ENCODE results near the gene INPP5J. TPM values are rescaled to one million over a fixed set of nuclear protein-coding genes. Genes with fewer than 3 reads are reported as not detected.
"Not testable (repeated sequence)": the region's sequence is repeated elsewhere in the genome, so short reads cannot be mapped to it uniquely, and the experiment has no call there.

The INPP5J gene
- total RNA-seq, 1 donor from 2014 or later = 0.18 TPM

GRCh38 chr22:31090217-31091085 lies 32.3 kb upstream of the INPP5J start:
- DNase-seq (ENCODE audit: low spot score) = no peak
- Mint-ChIP-seq H3K4me3 (ENCODE audit: low read depth) (no peak overlapping the region), H3K4me1 (ENCODE audit: low read depth) (peaks cover 1% of the 10 kb centered on the region), H3K9me3 (no peaks in the 10 kb centered on the region), H3K27ac (no peak overlapping the region), H3K36me3 (ENCODE audit: low read depth) (no peaks in the 10 kb centered on the region), H3K27me3 (ENCODE audit: low read depth) (no peaks in the 10 kb centered on the region)
- intact Hi-C loops (cut with micrococcal nuclease) = no loop called here

- Mint-ChIP-seq H3K27me3 (ENCODE audit: low read depth) (no peaks in the 10 kb centered on the region), H3K9me3 (no peaks in the 10 kb centered on the region), H3K27ac (no peak overlapping the region), H3K4me1 (ENCODE audit: low read depth) (no peaks in the 10 kb centered on the region), H3K4me3 (ENCODE audit: low read depth) (no peak overlapping the region), H3K36me3 (ENCODE audit: low read depth) (no peaks in the 10 kb centered on the region)
- intact Hi-C loops (cut with micrococcal nuclease) = no loop called here
- DNase-seq (ENCODE audit: low spot score) = no peak
Measured at GRCh38 chr22:31091106-31091975, 31.4 kb upstream of the INPP5J start.

GRCh38 chr22:31092161-31092560 lies 30.6 kb upstream of the INPP5J start:
- intact Hi-C loops (cut with micrococcal nuclease) = no loop called here
- no peaks in the 10 kb centered on the region for H3K9me3 Mint-ChIP-seq
- DNase-seq (ENCODE audit: low spot score) = no peak

GRCh38 chr22:31093086-31093850 lies 29.5 kb upstream of the INPP5J start:
- Mint-ChIP-seq H3K4me1 (ENCODE audit: low read depth) (no peaks in the 10 kb centered on the region), H3K36me3 (ENCODE audit: low read depth) (peaks cover 4% of the 10 kb centered on the region), H3K4me3 (ENCODE audit: low read depth) (no peak overlapping the region), H3K9me3 (no peaks in the 10 kb centered on the region), H3K27me3 (ENCODE audit: low read depth) (no peaks in the 10 kb centered on the region), H3K27ac (no peak overlapping the region)
- DNase-seq (ENCODE audit: low spot score) = no peak
- intact Hi-C loops (cut with micrococcal nuclease) = no loop called here

More at GRCh38 chr22:31092161-31092560, 30.6 kb upstream of the INPP5J start:
- peaks cover 4% of the 10 kb centered on the region for H3K36me3 Mint-ChIP-seq (ENCODE audit: low read depth)
- H3K4me1 Mint-ChIP-seq (ENCODE audit: low read depth) = no peaks in the 10 kb centered on the region
- no peaks in the 10 kb centered on the region for H3K27me3 Mint-ChIP-seq (ENCODE audit: low read depth)
- H3K27ac Mint-ChIP-seq = no peak overlapping the region
- H3K4me3 Mint-ChIP-seq (ENCODE audit: low read depth) = no peak overlapping the region

- H3K9me3 Mint-ChIP-seq = no peaks in the 10 kb centered on the region
- intact Hi-C loops (cut with micrococcal nuclease) = no loop called here
- peaks cover 7% of the 10 kb centered on the region for H3K36me3 Mint-ChIP-seq (ENCODE audit: low read depth)
- no peak overlapping the region for H3K4me3 Mint-ChIP-seq (ENCODE audit: low read depth)
- no peak for DNase-seq (ENCODE audit: low spot score)
- H3K4me1 Mint-ChIP-seq (ENCODE audit: low read depth) = no peaks in the 10 kb centered on the region
- H3K27me3 Mint-ChIP-seq (ENCODE audit: low read depth) = no peaks in the 10 kb centered on the region
- no peak overlapping the region for H3K27ac Mint-ChIP-seq
Measured at GRCh38 chr22:31094021-31094551, 28.7 kb upstream of the INPP5J start.

- DNase-seq (ENCODE audit: low spot score) = no peak
- Mint-ChIP-seq H3K4me1 (ENCODE audit: low read depth) (no peaks in the 10 kb centered on the region), H3K27ac (no peak overlapping the region), H3K9me3 (no peaks in the 10 kb centered on the region), H3K36me3 (ENCODE audit: low read depth) (peaks cover 7% of the 10 kb centered on the region), H3K27me3 (ENCODE audit: low read depth) (no peaks in the 10 kb centered on the region), H3K4me3 (ENCODE audit: low read depth) (no peak overlapping the region)
- intact Hi-C loops (cut with micrococcal nuclease) = no loop called here
Measured at GRCh38 chr22:31094741-31095140, 28.0 kb upstream of the INPP5J start.

- Mint-ChIP-seq H3K36me3 (ENCODE audit: low read depth) (peaks cover 7% of the 10 kb centered on the region), H3K4me3 (ENCODE audit: low read depth) (no peak overlapping the region), H3K4me1 (ENCODE audit: low read depth) (no peaks in the 10 kb centered on the region), H3K27ac (no peak overlapping the region), H3K27me3 (ENCODE audit: low read depth) (no peaks in the 10 kb centered on the region), H3K9me3 (no peaks in the 10 kb centered on the region)
- intact Hi-C loops (cut with micrococcal nuclease) = no loop called here
- DNase-seq (ENCODE audit: low spot score) = no peak
Measured at GRCh38 chr22:31095637-31096249, 27.0 kb upstream of the INPP5J start.

- no peak overlapping the region for H3K4me3 Mint-ChIP-seq (ENCODE audit: low read depth)
- no peaks in the 10 kb centered on the region for H3K4me1 Mint-ChIP-seq (ENCODE audit: low read depth)
- H3K27ac Mint-ChIP-seq = no peak overlapping the region
- H3K27me3 Mint-ChIP-seq (ENCODE audit: low read depth) = no peaks in the 10 kb centered on the region
- intact Hi-C loops (cut with micrococcal nuclease) = no loop called here
- no peak for DNase-seq (ENCODE audit: low spot score)
- H3K9me3 Mint-ChIP-seq = no peaks in the 10 kb centered on the region
- peaks cover 10% of the 10 kb centered on the region for H3K36me3 Mint-ChIP-seq (ENCODE audit: low read depth)
Measured at GRCh38 chr22:31096657-31097279, 26.0 kb upstream of the INPP5J start.

GRCh38 chr22:31097539-31097938 lies 25.2 kb upstream of the INPP5J start:
- H3K27ac Mint-ChIP-seq; H3K4me1 Mint-ChIP-seq (ENCODE audit: low read depth); H3K4me3 Mint-ChIP-seq (ENCODE audit: low read depth); DNase-seq (ENCODE audit: low spot score); H3K9me3 Mint-ChIP-seq; intact Hi-C loops (cut with micrococcal nuclease); H3K27me3 Mint-ChIP-seq (ENCODE audit: low read depth): not testable (repeated sequence)
- peaks cover 10% of the 10 kb centered on the region for H3K36me3 Mint-ChIP-seq (ENCODE audit: low read depth)

GRCh38 chr22:31097941-31098631 lies 24.7 kb upstream of the INPP5J start:
- Mint-ChIP-seq H3K27me3 (ENCODE audit: low read depth) (no peaks in the 10 kb centered on the region), H3K4me3 (ENCODE audit: low read depth) (no peak overlapping the region), H3K27ac (no peak overlapping the region), H3K9me3 (no peaks in the 10 kb centered on the region), H3K4me1 (ENCODE audit: low read depth) (no peaks in the 10 kb centered on the region), H3K36me3 (ENCODE audit: low read depth) (peaks cover 10% of the 10 kb centered on the region)
- intact Hi-C loops (cut with micrococcal nuclease) = no loop called here
- no peak for DNase-seq (ENCODE audit: low spot score)

- H3K4me3 Mint-ChIP-seq (ENCODE audit: low read depth) = no peak overlapping the region
- no peak for DNase-seq (ENCODE audit: low spot score)
- no peak overlapping the region for H3K27ac Mint-ChIP-seq
- no peaks in the 10 kb centered on the region for H3K4me1 Mint-ChIP-seq (ENCODE audit: low read depth)
- H3K36me3 Mint-ChIP-seq (ENCODE audit: low read depth) = peaks cover 10% of the 10 kb centered on the region
- intact Hi-C loops (cut with micrococcal nuclease) = no loop called here
- H3K27me3 Mint-ChIP-seq (ENCODE audit: low read depth) = no peaks in the 10 kb centered on the region
- H3K9me3 Mint-ChIP-seq = no peaks in the 10 kb centered on the region
Measured at GRCh38 chr22:31098632-31099110, 24.1 kb upstream of the INPP5J start.
